Measurements from ENCODE around the gene DYNC1H1. TPM values are rescaled to one million over a fixed set of nuclear protein-coding genes. Genes with fewer than 3 reads are reported as not detected.

The DYNC1H1 gene
- total and polyA plus RNA-seq, 2 of the 13 experiments (the other 11 are each of a cell fraction or from before 2014, with no cell fraction given): 74.4 to 239 TPM

- TF ChIP-seq SRSF4 (IDR thresholded peaks at IDR 0.05; ENCODE audit: low read depth, low read length, poor library complexity, severe bottlenecking) (no peak), THAP11 (CRISPR knock-in tag; IDR thresholded peaks at IDR 0.05) (peak; percentile 24; the same call in 1 of the 2 replicates), PCBP1 (IDR thresholded peaks at IDR 0.05; ENCODE audit: borderline replicate concordance, low read depth, low read length) (no peak), ZNF441 (CRISPR knock-in tag; IDR thresholded peaks at IDR 0.05; ENCODE audit: borderline replicate concordance) (no peak), XRCC5 (optimal IDR thresholded peaks at IDR 0.05; ENCODE audit: low read length) (peak; percentile 18), XBP1 (CRISPR knock-in tag; IDR thresholded peaks at IDR 0.05) (no peak), ZFP41 (CRISPR knock-in tag; IDR thresholded peaks at IDR 0.05; ENCODE audit: borderline replicate concordance) (no peak), KLF15 (CRISPR knock-in tag; IDR thresholded peaks at IDR 0.05; ENCODE audit: borderline replicate concordance) (no peak), ZFAT (CRISPR knock-in tag; conservative IDR thresholded peaks at IDR 0.05) (no peak), ZNF292 (CRISPR knock-in tag; IDR thresholded peaks at IDR 0.05; ENCODE audit: borderline replicate concordance, low read depth) (no peak), SIN3A (IDR thresholded peaks at IDR 0.05; ENCODE audit: borderline replicate concordance, low read depth, low read length) (no peak), KAT2B (IDR thresholded peaks at IDR 0.05; ENCODE audit: borderline replicate concordance, low read depth, low read length) (no peak), KDM2A (CRISPR knock-in tag; IDR thresholded peaks at IDR 0.05; ENCODE audit: borderline replicate concordance, low read depth) (peak; percentile 29; the same call in 1 of the 2 replicates), ZNF501 (CRISPR knock-in tag; IDR thresholded peaks at IDR 0.05) (no peak), ZNF574 (CRISPR knock-in tag; IDR thresholded peaks at IDR 0.05) (no peak), ZMAT5 (CRISPR knock-in tag; IDR thresholded peaks at IDR 0.05; ENCODE audit: borderline replicate concordance, low read depth) (no peak), ZNF24 (IDR thresholded peaks at IDR 0.05) (no peak), MIXL1 (CRISPR knock-in tag; IDR thresholded peaks at IDR 0.05) (peak; percentile 79), ZNF34 (CRISPR knock-in tag; IDR thresholded peaks at IDR 0.05; ENCODE audit: borderline replicate concordance) (no peak), RAD21 (CRISPR knock-in tag; IDR thresholded peaks at IDR 0.05) (peak; percentile 75)
- TF ChIP-seq, protein P1, sequence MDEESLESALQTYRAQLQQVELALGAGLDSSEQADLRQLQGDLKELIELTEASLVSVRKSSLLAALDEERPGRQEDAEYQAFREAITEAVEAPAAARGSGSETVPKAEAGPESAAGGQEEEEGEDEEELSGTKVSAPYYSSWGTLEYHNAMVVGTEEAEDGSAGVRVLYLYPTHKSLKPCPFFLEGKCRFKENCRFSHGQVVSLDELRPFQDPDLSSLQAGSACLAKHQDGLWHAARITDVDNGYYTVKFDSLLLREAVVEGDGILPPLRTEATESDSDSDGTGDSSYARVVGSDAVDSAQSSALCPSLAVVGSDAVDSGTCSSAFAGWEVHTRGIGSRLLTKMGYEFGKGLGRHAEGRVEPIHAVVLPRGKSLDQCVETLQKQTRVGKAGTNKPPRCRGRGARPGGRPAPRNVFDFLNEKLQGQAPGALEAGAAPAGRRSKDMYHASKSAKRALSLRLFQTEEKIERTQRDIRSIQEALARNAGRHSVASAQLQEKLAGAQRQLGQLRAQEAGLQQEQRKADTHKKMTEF (CRISPR knock-in tag; IDR thresholded peaks at IDR 0.05): peak; percentile 22; the same call in 1 of the 2 replicates
- TF ChIP-seq, protein P2, sequence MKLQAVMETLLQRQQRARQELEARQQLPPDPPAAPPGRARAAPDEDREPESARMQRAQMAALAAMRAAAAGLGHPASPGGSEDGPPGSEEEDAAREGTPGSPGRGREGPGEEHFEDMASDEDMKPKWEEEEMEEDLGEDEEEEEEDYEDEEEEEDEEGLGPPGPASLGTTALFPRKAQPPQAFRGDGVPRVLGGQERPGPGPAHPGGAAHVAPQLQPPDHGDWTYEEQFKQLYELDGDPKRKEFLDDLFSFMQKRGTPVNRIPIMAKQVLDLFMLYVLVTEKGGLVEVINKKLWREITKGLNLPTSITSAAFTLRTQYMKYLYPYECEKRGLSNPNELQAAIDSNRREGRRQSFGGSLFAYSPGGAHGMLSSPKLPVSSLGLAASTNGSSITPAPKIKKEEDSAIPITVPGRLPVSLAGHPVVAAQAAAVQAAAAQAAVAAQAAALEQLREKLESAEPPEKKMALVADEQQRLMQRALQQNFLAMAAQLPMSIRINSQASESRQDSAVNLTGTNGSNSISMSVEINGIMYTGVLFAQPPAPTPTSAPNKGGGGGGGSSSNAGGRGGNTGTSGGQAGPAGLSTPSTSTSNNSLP (IDR thresholded peaks at IDR 0.05; ENCODE audit: low read depth, low read length): 0 out of 2 replicates have a peak, but pooled peaks have one; percentile 24
Measured at GRCh38 chr14:102096569-102097188, 132.3 kb downstream of the DYNC1H1 start (continued).
